ENCODE measurements around the gene ROM1.

DNA sequence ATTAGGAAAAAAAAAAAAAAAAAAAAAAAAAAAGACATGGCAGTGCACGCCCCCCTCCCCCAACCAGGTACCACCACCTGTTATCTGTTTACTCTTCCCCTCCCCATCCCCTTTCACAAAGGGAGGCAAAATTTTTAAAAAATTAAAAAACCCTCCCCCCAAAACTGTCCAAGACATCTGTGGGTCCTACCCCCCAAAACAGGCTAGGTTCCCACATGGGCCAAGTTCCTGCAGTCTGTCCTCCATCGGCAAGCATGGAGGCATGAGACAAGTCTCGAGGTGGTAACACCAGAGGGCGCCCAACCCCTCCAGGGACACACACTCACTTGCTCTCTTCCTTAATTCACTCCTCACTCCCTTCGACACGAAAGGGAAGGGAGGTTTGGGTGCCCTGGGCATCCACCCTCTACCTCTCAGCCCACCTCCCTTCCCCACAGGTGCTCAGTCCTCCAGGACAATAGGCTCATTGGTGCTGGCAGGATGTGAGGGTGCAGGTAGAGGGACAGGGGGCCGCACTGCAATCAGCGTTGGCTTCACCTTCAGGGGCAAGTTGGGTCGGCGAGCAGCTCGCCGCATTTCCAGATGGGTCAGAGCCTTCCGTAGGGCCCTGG lies 19.5 kb upstream of the ROM1 start:
- peak; percentile 45; the same call in 1 of the 2 replicates for TF ChIP-seq POLR2AphosphoS5 (IDR thresholded peaks at IDR 0.05; ENCODE audit: low read depth, low read length)
- 0 out of 2 replicates have a peak, but pooled peaks have one; percentile 39 for TF ChIP-seq POLR2A (IDR thresholded peaks at IDR 0.05; ENCODE audit: low read depth, low read length)

Data from GM12892 (cell line).